ENCODE measurements around the gene PCNX4.

- no peak for TF ChIP-seq POLR2A (IDR thresholded peaks at IDR 0.05)
- TF ChIP-seq, protein P1, sequence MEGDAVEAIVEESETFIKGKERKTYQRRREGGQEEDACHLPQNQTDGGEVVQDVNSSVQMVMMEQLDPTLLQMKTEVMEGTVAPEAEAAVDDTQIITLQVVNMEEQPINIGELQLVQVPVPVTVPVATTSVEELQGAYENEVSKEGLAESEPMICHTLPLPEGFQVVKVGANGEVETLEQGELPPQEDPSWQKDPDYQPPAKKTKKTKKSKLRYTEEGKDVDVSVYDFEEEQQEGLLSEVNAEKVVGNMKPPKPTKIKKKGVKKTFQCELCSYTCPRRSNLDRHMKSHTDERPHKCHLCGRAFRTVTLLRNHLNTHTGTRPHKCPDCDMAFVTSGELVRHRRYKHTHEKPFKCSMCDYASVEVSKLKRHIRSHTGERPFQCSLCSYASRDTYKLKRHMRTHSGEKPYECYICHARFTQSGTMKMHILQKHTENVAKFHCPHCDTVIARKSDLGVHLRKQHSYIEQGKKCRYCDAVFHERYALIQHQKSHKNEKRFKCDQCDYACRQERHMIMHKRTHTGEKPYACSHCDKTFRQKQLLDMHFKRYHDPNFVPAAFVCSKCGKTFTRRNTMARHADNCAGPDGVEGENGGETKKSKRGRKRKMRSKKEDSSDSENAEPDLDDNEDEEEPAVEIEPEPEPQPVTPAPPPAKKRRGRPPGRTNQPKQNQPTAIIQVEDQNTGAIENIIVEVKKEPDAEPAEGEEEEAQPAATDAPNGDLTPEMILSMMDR (IDR thresholded peaks at IDR 0.05) = no peak
These were observed 121.0 kb downstream of the PCNX4 start for GRCh38 chr14:60212503-60213371.
